Measurements from ENCODE around the gene GNG13. TPM values are rescaled to one million over a fixed set of nuclear protein-coding genes. Genes with fewer than 3 reads are reported as not detected.

GNG13 gene
- total RNA-seq, 1 experiment from 2014 or later = 0.23 TPM

DNA sequence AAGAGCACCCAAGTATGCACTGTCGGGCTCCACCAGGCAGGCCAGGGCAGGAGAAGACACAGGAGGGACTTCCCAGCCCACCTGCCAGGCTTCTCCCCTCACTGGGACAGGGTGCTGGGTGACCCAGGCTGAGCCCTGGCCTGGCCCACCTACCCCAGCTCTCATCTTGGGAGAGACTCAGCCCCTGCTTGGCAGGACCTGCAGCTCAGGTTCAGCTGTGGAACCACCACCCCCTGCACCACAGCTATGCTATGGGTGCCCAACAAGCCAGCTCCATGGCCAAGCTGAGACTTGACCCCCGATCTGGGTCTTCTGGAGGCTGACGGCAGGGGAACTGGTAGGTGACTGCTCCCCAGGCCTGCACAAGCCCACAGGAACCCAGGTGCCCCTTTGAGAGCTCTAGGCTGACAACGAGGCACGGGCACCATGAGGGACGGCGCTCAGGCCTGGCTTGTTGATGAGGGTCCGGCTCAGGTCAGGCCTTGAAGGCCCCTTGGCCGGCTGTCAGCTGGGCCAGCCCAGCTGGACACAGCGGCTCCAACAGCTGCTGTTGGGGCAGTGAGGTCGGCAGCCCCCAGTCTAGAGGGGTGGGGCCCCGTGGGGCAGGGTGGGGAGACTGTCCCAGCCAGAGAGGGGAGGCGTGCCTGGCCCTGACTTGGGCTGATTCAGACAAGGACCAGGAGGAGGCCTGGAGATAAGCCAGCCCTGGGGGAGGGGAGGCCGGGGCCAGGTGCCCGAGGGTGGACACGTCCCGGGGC, 17.0 kb downstream of the GNG13 start:
- in situ Hi-C loops (cut with HindIII; ENCODE audit: low pct_unique_long_range_greater_than_20kb, low sequenced_read_pairs) (no loop called here), intact Hi-C loops (cut with micrococcal nuclease; ENCODE audit: unreplicated experiment) (no loop called here)
- Histone ChIP-seq H3K36me3 (ENCODE audit: control insufficient read depth, insufficient read depth, low read length) (no peaks in the 10 kb centered on the region; the same call in 1 of the 2 replicates), H3K27ac (ENCODE audit: low read length) (no peak overlapping the region), H3K27me3 (ENCODE audit: control insufficient read depth, insufficient read depth, low read length) (no peaks in the 10 kb centered on the region), H3K4me1 (ENCODE audit: control insufficient read depth, insufficient read depth, low read length) (peaks cover 4% of the 10 kb centered on the region), H3K9me3 (ENCODE audit: control insufficient read depth, insufficient read depth, low read depth, low read length) (no peaks in the 10 kb centered on the region), H3K4me3 (ENCODE audit: low read depth in 2 of 2, low read length in 2 of 2) (no peak overlapping the region)
- BruUV-seq (replicated peaks) = no TSS peak
- DNase-seq (ENCODE audit: low read depth, low spot score) (no peak), ATAC-seq (no peak)
- CTCF ChIA-PET = no interaction called here
- POLR2A ChIA-PET = interaction anchor here (0.6 kb wide), 1 partner anchor 55 kb away, joined by 10 read pairs; no protein-coding TSS in a partner anchor
- TF ChIP-seq REST (IDR thresholded peaks at IDR 0.05; ENCODE audit: insufficient read depth in 1 of 2, low read depth in 2 of 2, low read length in 1 of 2) (no peak), SIN3A (IDR thresholded peaks at IDR 0.05; ENCODE audit: borderline replicate concordance, insufficient read depth, low read depth, low read length) (no peak), POLR2AphosphoS5 (IDR thresholded peaks at IDR 0.05; ENCODE audit: low read depth, low read length) (0 out of 2 replicates have a peak, but pooled peaks have one; percentile 21)

DNA sequence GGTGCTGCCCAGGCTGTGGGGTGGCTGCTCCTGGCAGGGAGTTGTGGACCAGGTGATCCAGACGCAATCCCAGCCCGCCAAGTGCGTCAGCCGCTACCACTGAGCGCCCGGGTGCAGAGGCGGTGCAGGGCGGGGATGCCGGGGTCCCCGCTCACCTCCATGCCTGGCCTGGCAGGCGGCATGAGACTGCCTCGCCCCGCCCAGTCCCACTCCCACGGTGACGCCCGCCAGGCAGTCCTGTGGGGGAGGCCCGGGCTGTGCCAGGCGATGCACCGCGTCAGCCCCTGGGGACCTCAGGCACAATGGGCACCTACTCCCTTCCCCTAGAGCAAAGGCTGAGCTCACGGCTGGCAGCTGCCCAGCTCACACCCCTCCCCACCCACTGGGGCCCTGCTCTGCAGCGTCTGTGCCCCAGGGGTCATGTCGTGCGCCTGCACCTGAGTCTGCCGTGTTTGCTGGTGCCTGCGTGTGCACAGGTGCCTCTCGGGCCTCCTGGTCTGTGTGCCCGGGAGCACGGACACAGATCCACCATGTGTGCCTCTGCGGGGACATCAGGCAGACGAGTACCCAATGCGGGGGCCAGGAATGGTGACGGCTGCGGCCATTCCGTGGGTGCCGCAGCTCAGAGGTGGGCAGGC, 17.6 kb downstream of the GNG13 start:
- H3K27me3 ChIP-seq (ENCODE audit: control insufficient read depth, insufficient read depth, low read length) = no peaks in the 10 kb centered on the region
- ATAC-seq = no peak
- in situ Hi-C loops (cut with HindIII; ENCODE audit: low pct_unique_long_range_greater_than_20kb, low sequenced_read_pairs) = no loop called here
- H3K4me1 ChIP-seq (ENCODE audit: control insufficient read depth, insufficient read depth, low read length) = peaks cover 11% of the 10 kb centered on the region
- intact Hi-C loops (cut with micrococcal nuclease; ENCODE audit: unreplicated experiment) = no loop called here
- BruUV-seq (replicated peaks) = no TSS peak
- no peak for DNase-seq (ENCODE audit: low read depth, low spot score)
- H3K36me3 ChIP-seq (ENCODE audit: control insufficient read depth, insufficient read depth, low read length) = no peaks in the 10 kb centered on the region; the same call in 1 of the 2 replicates
- H3K9me3 ChIP-seq (ENCODE audit: control insufficient read depth, insufficient read depth, low read depth, low read length) = no peaks in the 10 kb centered on the region
- H3K4me3 ChIP-seq (ENCODE audit: low read depth in 2 of 2, low read length in 2 of 2) = no peak overlapping the region
- ChIA-PET POLR2A (no interaction called here), CTCF (no interaction called here)
- no peak overlapping the region for H3K27ac ChIP-seq (ENCODE audit: low read length)
- TF ChIP-seq TCF7L2 (IDR thresholded peaks at IDR 0.05; ENCODE audit: low read depth, low read length) (no peak), SIN3A (IDR thresholded peaks at IDR 0.05; ENCODE audit: borderline replicate concordance, insufficient read depth, low read depth, low read length) (no peak), POLR2AphosphoS5 (IDR thresholded peaks at IDR 0.05; ENCODE audit: low read depth, low read length) (no peak), REST (IDR thresholded peaks at IDR 0.05; ENCODE audit: insufficient read depth in 1 of 2, low read depth in 2 of 2, low read length in 1 of 2) (no peak), CTCF (IDR thresholded peaks at IDR 0.05) (no peak)

Measured in Panc1 (cell line).